Fibroblast of lung (primary cell): ENCODE results near the gene SEC23IP.

Source experiments
- CTCF ChIP-seq, 2 donors: IDR thresholded peaks in 1 of 2; conservative IDR thresholded peaks in 1 of 2; 1 replicate in 1 of 2; 2 replicates in 1 of 2; pipeline ENCODE4 v1.5.1; 2011 to 2012; ENCODE audit warnings: low read length in 2 of 2, control low read depth in 1 of 2, inconsistent platforms in 1 of 2, low read depth in 1 of 2, mild to moderate bottlenecking in 1 of 2
- EZH2 ChIP-seq: IDR thresholded peaks from 2 replicates; pipeline ENCODE4 v1.5.1; 2012; ENCODE audit warnings: low read length, control low read depth, mild to moderate bottlenecking; ENCODE audit errors: missing control alignments

GRCh38 chr10:119919271-119919670 is 26.7 kb downstream of the SEC23IP start:
- no peak for TF ChIP-seq EZH2
- TF ChIP-seq CTCF (conservative IDR thresholded peaks at IDR 0.05 in 1 of 2, IDR thresholded peaks at IDR 0.05 in 1 of 2; ENCODE audit: low read depth in 1 of 2, low read length in 2 of 2), result no peak
